KMS-11 (cell line): Measurements from ENCODE around the gene TWSG1.

Source experiments
- H2AFZ ChIP-seq: fragments of 200-600 bp; sonication (generic); 2 replicates; pipeline ENCODE4 v1.6.1; 2016; ENCODE audit warnings: antibody characterized with exemption, mixed run types, low read depth
- H3K27ac ChIP-seq: fragments of 200-600 bp; sonication (generic); 2 replicates; pipeline ENCODE4 v1.6.1; 2016; ENCODE audit warnings: mild to moderate bottlenecking, mixed run types
- H3K27me3 ChIP-seq: fragments of 200-600 bp; sonication (generic); 2 replicates; pipeline ENCODE4 v1.6.1; 2017; ENCODE audit warnings: mild to moderate bottlenecking, low read depth, mixed run types, moderate library complexity; ENCODE audit not compliant: insufficient read depth
- H3K36me3 ChIP-seq: fragments of 200-600 bp; sonication (generic); 2 replicates; pipeline ENCODE4 v1.6.1; 2017; ENCODE audit warnings: mild to moderate bottlenecking, mixed run types; ENCODE audit not compliant: insufficient read depth
- H3K4me1 ChIP-seq: fragments of 200-600 bp; sonication (generic); 2 replicates; pipeline ENCODE4 v1.6.1; 2016; ENCODE audit warnings: mild to moderate bottlenecking, low read depth, mixed run types; ENCODE audit not compliant: poor library complexity, severe bottlenecking
- H3K4me2 ChIP-seq: fragments of 200-600 bp; sonication (generic); 2 replicates; pipeline ENCODE4 v1.7.0; 2016; ENCODE audit warnings: mild to moderate bottlenecking, mixed run types
- H3K4me3 ChIP-seq: fragments of 200-600 bp; sonication (generic); IDR thresholded peaks from 2 replicates; pipeline ENCODE4 v1.6.1; 2017; ENCODE audit warnings: low read depth, low read length, mixed read lengths; ENCODE audit not compliant: insufficient read depth
- H3K79me2 ChIP-seq: fragments of 200-600 bp; sonication (generic); 2 replicates; pipeline ENCODE4 v1.6.1; 2016; ENCODE audit warnings: low read depth, mixed run types; ENCODE audit not compliant: insufficient read depth
- H3K9ac ChIP-seq: fragments of 200-600 bp; sonication (generic); 2 replicates; pipeline ENCODE4 v1.6.1; 2016; ENCODE audit warnings: mild to moderate bottlenecking, mixed run types
- H4K20me1 ChIP-seq: fragments of 200-600 bp; sonication (generic); 2 replicates; pipeline ENCODE4 v1.6.1; 2016; ENCODE audit warnings: mild to moderate bottlenecking, mixed run types; ENCODE audit not compliant: insufficient read depth
- TF ChIP-seq, protein P1 (sequence below): fragments of 200-600 bp; sonication (generic); conservative IDR thresholded peaks from 2 replicates; pipeline ENCODE4 v1.6.1; 2017; ENCODE audit warnings: low read depth, mild to moderate bottlenecking, antibody characterized with exemption, low read length, moderate library complexity, mixed read lengths

TWSG1 gene

DNA sequence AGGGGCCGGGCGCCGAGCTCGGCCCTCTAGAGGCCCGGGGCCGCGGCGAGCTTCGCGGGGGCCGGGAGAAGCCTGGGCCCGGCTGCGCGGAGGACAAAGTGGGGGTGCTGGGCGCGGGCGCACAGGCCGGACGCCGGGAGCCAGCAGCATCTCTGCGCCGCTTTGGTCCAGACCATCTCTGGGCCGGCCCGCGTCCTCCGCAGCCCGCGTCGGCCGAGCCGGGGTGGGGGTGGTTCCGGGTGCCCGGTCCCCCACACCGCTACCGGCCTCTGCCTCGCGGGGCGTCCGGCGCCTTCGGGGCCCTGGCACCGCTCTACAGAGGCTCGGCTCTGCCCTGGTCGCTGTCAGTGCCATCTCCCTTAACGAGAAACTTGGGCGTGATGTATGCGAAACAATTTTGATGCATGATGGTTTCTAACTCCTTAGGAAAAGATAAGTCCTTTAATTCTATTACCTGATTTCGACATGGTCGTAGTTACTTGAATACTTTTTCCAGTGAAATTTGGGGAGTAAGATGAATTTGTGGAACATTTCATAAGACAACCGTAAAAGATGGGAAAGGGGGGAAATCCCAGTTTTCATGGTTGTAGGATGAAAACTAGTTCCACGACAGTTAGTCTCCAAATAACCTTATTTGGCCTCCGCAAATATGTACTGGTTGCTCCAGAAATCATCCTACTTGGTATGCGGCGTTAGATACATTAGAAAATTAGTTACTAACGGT is 562 bp downstream of the TWSG1 start:
- Histone ChIP-seq H3K36me3 (no peaks in the 10 kb centered on the region), H3K4me2 (peak overlapping the region; percentile 86), H4K20me1 (no peaks in the 10 kb centered on the region), H3K27me3 (no peaks in the 10 kb centered on the region), H3K4me3 (no peak overlapping the region), H3K4me1 (peaks cover 14% of the 10 kb centered on the region), H3K79me2 (peaks cover 11% of the 10 kb centered on the region; the same call in 1 of the 2 replicates), H3K9ac (peak overlapping the region; percentile 66), H3K27ac (no peak overlapping the region; the same call in 1 of the 2 replicates), H2AFZ (peak overlapping the region; percentile 71)
- TF ChIP-seq, protein P1, sequence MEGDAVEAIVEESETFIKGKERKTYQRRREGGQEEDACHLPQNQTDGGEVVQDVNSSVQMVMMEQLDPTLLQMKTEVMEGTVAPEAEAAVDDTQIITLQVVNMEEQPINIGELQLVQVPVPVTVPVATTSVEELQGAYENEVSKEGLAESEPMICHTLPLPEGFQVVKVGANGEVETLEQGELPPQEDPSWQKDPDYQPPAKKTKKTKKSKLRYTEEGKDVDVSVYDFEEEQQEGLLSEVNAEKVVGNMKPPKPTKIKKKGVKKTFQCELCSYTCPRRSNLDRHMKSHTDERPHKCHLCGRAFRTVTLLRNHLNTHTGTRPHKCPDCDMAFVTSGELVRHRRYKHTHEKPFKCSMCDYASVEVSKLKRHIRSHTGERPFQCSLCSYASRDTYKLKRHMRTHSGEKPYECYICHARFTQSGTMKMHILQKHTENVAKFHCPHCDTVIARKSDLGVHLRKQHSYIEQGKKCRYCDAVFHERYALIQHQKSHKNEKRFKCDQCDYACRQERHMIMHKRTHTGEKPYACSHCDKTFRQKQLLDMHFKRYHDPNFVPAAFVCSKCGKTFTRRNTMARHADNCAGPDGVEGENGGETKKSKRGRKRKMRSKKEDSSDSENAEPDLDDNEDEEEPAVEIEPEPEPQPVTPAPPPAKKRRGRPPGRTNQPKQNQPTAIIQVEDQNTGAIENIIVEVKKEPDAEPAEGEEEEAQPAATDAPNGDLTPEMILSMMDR: no peak; the same call in 1 of the 2 replicates

DNA sequence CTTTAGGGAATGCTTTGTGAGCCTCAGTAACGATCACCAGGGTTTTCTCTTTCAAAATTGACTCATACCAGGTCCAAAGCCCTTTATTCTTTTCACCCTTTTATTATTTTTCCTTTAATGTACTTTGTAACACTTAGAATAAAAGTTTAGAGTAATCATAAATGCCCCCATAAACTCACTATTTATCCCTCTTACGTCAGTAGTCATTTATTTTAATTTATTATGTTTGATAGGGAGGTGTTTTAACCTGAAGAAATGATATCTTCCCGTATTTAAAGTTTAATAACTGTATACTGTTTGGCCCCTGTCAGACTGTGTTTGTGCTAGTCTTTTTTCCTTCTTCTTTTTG is 1.1 kb downstream of the TWSG1 start:
- Histone ChIP-seq H3K27ac (no peak overlapping the region), H3K4me3 (no peak overlapping the region), H3K9ac (no peak overlapping the region), H3K4me2 (peak overlapping the region; percentile 86), H4K20me1 (no peaks in the 10 kb centered on the region), H3K27me3 (no peaks in the 10 kb centered on the region), H2AFZ (0 out of 2 replicates have a peak overlapping the region, but pooled peaks have one; percentile 71), H3K4me1 (peaks cover 14% of the 10 kb centered on the region), H3K36me3 (no peaks in the 10 kb centered on the region), H3K79me2 (peaks cover 11% of the 10 kb centered on the region; the same call in 1 of the 2 replicates)
- TF ChIP-seq, protein P1: no peak

DNA sequence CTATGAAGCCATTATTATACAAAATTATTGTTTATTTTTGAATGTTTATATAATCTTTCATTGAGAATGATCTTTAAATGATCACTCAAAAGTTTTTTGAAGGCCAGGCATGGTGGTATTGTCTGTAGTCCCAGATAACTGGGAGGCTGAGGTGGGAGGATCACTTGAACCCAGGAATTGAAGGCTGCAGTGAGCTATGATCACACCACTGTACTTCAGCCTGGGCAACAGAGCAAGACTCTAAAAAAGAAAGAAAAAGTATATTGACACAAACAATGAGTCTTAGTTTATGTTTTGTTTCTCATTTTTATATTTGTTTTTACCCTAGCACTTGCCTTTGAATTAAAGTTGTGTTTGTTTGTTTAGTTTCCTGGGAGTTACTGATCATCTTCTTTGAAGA is 2.3 kb downstream of the TWSG1 start:
- Histone ChIP-seq H2AFZ (no peak overlapping the region), H3K4me1 (peaks cover 14% of the 10 kb centered on the region), H4K20me1 (no peaks in the 10 kb centered on the region), H3K79me2 (peaks cover 11% of the 10 kb centered on the region; the same call in 1 of the 2 replicates), H3K9ac (no peak overlapping the region), H3K4me2 (no peak overlapping the region), H3K27ac (no peak overlapping the region), H3K27me3 (no peaks in the 10 kb centered on the region), H3K4me3 (no peak overlapping the region), H3K36me3 (no peaks in the 10 kb centered on the region)
- TF ChIP-seq, protein P1: no peak

DNA sequence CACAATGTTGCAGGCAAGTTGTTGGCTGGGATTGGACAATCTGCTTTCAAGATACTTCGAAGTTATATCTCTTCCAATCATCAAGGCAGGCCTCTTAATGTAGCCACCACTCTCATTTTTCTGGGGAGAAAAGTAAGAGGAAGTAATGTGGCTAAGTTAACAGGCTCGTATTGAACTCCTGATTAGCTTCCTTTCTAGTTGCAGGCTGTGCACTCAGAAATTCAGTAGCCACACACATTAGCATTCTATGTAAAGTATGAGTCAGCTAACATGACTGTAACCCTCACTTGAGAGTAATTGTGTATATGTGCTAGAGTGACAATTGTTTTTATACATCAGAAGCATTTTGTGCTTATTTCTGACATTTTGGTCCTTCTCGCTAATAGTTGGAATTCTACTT is 3.3 kb downstream of the TWSG1 start:
- Histone ChIP-seq H3K9ac (no peak overlapping the region), H4K20me1 (no peaks in the 10 kb centered on the region), H3K4me3 (no peak overlapping the region), H3K27ac (no peak overlapping the region), H3K4me2 (no peak overlapping the region), H3K4me1 (peaks cover 14% of the 10 kb centered on the region), H3K79me2 (peaks cover 11% of the 10 kb centered on the region; the same call in 1 of the 2 replicates), H3K27me3 (no peaks in the 10 kb centered on the region), H2AFZ (no peak overlapping the region), H3K36me3 (no peaks in the 10 kb centered on the region)
- TF ChIP-seq, protein P1: no peak
